ENCODE measurements around the gene SEZ6L2. TPM values are rescaled to one million over a fixed set of nuclear protein-coding genes. Genes with fewer than 3 reads are reported as not detected.
"Not testable (repeated sequence)": the region's sequence is repeated elsewhere in the genome, so short reads cannot be mapped to it uniquely, and the experiment has no call there.

Gene SEZ6L2
- total RNA-seq, 1 donor: 1.3 TPM

DNA sequence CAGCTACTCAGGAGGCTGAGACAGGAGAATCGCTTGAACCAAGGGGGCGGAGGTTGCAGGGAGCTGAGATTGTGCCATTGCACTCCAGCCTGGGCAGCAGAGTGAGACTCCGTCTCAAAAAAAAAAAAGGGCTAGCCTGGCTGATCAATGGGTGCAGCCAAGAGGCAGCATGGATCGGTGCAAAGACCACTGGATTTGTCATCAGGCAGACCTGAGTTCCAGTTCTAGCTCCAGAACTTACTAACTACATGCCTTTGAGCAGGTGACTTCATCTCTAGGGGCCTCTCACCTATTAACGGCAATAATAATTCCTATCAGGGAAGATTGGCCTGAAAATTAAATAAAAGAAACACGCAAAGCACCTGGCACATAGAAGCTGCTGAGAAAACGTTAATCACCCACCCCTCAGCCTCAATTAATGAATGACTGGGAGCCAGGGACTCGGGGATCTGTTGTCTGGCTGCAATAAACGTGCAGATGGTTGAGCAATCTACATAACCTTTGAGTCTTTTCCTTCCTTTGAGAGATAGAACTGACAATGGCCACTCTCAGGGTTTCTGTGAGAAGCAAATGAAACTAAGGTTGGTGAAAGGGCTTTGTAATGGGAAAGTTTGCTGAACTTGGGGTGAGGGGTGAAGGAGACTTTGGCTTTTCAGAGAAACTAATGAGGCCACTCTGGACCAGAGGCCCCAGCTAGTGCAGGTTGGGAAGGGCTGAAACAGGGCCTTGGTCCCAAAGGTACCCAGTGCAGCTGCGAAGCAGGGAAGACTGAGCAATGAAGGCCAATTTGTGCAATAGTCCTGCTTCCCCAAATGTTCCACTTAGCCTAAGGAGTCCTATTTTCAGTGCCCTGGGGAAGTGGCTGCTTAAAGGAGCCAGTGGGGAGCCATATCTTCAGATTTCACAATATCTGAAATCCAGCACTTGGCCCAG lies 7.6 kb downstream of the SEZ6L2 start:
- DNase-seq (ENCODE audit: low read depth in 2 of 3, low spot score in 2 of 3): no peak

DNA sequence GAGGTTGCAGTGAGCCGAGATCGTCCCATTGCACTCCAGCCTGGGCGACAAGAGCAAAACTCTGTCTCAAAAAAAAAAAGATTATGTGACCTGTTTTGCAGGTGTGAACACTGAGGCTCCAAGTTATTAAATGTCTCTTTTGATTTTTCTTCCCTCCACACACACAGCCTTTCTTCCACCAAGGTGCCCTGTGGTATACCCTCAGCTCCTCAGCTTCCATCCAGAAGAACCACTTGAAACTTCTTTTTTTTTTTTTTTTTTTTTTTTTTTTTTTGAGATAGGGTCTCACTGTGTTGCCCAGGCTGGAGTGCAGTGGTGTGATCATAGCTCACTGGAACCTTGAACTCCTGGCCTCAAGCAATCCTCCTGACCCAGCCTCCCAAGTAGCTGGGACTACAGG lies 10.0 kb downstream of the SEZ6L2 start:
- DNase-seq (ENCODE audit: low read depth in 2 of 3, low spot score in 2 of 3): not testable (repeated sequence)

DNA sequence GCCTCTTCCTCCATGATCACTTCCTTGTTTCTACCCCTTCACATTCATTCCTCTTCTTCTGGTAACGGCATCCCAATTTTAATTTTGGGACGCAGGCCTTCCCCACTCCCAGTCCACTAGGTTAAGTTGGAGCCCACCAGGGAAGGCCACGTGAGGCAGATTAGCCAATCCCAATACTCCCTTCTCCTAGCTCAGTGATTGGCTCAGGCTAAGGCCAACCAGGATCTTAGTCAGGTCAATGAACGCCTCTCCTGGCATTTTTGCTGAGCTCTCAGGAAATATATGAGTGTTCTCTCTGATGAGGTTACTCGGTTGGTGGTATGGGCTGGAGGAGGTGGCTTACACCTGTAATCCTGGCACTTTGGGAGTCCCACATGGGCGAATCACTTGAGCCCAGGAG lies 15.4 kb downstream of the SEZ6L2 start:
- DNase-seq (ENCODE audit: low read depth in 2 of 3, low spot score in 2 of 3): no peak

DNA sequence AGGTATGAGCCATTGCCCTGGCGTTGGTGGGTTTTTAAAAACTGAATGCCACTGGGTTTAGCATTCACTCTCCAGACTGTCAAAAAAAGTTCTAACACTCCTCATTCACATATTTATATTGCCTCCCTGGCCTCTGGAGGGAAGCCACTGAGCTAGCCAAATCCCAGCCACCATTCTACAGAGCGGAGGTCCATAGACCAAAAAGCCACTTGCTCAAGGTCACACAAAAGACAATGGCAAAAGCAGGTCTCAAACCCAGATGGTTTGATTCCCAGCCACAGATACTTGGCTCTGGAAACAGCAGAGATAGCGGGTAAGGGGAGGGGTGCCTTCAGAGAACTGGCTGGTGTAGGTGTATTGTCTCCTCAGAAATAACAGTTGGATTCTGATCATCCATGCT lies 18.3 kb downstream of the SEZ6L2 start:
- DNase-seq (ENCODE audit: low read depth in 2 of 3, low spot score in 2 of 3): no peak

DNA sequence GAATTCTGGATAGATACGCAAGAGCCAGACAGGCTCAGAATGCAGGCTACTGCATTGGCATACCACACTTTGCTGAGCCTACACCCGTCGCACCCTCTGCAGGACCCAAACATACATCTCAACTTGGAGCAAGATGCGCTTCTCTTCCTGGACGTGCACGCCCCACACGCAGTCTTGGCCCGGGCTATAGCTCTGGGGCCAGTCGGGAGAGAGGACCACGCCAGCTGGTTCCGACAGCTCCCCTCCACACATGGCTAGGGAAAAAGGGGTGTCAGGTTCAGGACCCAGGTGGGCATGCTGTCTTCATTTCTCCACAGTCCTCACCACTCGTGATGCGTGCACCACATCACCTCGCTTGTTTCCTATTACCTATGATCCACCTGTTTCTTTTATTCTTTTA lies 21.2 kb downstream of the SEZ6L2 start:
- DNase-seq (ENCODE audit: low read depth in 2 of 3, low spot score in 2 of 3): no peak

DNA sequence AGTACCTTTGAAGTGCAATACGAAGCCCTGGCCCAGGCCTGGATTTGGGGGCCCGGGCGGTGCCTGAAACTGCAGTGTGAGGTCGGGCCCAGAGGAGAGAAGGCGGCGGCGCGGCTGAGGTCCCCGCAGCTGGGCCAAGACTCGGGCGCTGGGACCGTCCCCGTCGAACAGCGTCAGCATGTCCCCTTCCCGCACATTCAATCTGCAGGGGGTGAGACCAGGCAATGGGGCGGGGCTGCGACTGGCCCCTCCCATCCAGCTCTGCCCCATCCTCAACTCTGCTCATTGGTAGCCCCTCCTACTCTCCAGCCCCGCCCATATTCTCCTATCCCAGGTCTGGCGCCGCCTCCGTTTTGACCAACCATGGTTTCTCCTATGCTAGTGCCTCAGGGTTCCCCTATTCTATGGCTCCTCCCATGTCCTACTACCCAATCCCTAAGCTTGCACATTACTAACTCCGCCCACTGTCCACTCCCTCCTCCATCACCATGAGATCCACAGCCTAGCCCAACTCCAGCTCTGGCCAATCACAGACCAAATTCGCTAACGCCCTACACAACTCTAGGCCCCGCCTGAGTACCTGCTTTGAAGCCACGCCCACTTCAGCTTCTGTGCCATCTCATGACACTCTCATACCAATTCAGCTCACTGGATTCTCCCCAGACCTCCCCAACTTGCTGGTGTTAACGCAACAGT lies 21.9 kb downstream of the SEZ6L2 start:
- DNase-seq (ENCODE audit: low read depth in 2 of 3, low spot score in 2 of 3): peak in 2 of 3 donors; percentile 84 to 85

DNA sequence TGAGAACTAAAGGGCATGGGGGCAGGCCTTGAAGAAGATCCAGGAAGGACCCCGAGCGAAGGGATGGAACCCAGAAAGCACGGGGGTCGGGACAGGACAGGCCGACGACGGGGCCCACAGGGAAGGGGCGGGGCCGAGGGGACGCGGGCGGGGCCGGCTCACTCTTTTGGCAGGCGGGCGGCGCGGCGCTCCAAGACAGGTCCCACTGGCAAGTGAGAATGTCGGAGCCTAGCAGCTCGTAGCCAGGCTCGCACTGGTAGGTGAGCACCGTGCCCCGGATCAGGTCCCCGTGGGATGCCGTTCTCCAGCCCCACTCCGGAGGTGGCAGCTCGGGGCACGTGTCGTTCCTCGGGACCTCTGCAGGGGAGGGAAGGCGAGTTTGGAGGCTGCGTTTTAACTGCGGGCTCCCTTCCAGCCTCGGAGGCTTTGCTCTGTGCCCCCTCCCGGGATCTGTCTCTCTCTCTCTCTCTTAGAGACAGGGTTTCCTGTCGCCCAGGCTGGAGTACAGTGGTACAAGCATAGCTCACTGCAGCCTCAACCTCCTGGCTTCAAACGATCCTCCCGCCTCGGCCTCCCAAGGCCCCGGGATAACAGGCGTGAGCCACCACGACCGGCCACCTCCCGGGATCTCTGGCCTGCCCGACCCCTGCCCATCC lies 22.6 kb downstream of the SEZ6L2 start:
- peak in 1 of 3 donors; percentile 14 for DNase-seq (ENCODE audit: low read depth in 2 of 3, low spot score in 2 of 3)

DNA sequence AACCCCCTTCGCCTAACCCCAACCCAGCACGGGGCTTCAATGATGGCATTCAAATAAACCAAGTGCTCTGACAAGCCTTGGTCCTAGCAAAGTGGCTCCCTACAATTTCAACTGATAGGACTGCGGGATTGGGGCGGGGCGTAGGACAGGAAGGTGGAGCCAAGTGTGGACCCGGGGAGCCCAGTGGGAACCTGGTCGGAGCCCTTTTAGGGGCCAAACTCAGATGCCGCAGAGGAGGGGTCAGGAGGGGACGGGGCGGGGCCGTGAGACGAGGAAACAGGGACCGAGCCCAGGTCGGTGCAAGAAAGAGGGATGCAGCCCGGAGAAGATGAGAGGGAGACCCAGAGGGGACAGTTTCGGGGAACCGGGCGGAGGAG lies 23.1 kb downstream of the SEZ6L2 start:
- DNase-seq (ENCODE audit: low read depth in 2 of 3, low spot score in 2 of 3): no peak

DNA sequence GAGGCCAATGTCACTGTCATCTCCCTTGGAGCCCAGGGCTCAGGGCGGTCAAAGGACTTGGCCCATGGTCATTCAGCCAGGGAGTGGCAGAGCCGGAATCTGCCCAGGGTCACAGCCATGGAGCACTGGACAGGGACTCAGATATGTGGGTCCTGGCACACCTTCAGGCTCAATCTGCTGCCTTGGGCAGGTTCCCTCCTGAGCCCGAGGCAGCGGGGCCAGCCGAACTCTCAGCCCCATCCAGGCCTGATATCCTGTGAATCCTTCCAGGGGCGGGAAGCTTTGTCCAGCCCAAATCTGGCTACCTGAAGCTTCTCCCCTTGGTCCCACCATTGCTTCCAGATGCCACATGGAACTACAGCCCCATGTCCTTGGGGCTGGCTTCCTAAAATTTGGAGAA lies 24.1 kb downstream of the SEZ6L2 start:
- no peak for DNase-seq (ENCODE audit: low read depth in 2 of 3, low spot score in 2 of 3)

DNA sequence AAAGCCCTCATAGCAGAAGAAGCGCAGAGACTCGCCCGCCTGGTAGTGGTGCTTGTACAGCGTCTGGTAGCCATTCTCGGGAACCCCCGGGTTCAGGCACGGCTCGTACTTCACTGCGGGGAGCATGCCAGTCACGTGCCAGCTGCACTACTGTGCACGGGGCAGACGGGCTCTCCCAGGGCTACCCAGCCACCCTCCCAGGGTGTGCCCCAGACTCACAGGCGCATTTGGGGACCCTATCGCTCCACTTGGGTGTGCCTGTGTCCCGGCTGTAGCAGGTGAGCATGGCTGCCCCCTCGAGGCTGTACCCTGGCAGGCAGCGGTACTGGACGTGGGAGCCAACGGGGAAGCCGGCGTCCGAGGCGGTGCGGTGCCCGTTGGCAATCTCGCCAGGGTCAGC lies 26.0 kb downstream of the SEZ6L2 start:
- DNase-seq (ENCODE audit: low read depth in 2 of 3, low spot score in 2 of 3): no peak

DNA sequence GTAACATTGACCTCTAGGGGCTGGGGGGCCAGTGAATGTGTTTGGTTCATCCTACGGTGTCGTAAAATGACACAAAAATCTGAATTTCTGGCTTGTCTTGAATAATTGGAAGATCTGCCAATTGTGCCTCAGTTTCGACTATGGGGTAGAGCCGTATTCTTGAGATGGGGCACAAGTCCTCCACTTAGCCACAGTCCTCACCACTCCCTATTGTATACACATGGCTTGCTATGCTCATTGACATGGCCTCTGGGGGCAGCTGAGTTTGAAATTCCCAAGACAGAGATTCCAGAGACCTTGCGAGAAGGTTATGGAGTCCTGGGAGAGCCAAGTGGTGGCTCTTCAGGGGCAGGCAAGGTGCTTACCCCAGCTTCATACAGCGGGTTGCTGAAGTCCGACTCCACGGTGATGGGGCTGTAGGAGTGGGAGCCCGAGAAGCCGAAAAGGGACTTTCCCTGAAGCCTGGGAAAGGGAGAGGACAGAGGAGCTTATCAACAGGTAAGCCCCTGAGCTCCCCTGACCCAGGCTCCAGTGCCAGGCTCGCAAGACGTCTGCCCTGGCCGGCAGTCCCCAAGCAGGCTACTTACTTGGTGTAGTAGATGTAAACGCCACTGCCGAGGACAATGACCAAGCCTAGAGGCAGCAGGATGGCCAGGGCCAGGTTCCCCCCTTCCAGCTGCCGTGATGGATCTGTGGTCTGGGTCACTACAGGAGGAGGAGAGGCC lies 27.4 kb downstream of the SEZ6L2 start:
- no peak for DNase-seq (ENCODE audit: low read depth in 2 of 3, low spot score in 2 of 3)

DNA sequence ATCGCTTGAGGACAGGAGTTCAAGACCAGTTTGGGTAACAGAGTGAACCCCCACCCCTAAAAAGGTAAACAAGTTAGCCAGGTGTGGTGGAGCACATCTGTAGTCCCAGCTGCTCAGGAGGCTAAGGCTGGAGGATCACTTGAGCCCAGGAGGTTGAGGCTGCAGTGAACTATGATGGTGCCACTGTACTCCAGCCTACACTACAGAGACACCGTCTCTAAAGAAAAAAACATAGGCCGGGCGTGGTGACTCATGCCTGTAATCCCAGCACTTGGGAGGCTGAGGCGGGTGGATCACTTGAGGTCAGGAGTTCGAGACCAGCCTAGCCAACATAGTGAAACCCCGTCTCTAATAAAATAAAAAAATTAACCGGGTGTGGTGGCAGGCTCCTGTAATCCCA lies 30.3 kb downstream of the SEZ6L2 start:
- not testable (repeated sequence) for DNase-seq (ENCODE audit: low read depth in 2 of 3, low spot score in 2 of 3)

DNA sequence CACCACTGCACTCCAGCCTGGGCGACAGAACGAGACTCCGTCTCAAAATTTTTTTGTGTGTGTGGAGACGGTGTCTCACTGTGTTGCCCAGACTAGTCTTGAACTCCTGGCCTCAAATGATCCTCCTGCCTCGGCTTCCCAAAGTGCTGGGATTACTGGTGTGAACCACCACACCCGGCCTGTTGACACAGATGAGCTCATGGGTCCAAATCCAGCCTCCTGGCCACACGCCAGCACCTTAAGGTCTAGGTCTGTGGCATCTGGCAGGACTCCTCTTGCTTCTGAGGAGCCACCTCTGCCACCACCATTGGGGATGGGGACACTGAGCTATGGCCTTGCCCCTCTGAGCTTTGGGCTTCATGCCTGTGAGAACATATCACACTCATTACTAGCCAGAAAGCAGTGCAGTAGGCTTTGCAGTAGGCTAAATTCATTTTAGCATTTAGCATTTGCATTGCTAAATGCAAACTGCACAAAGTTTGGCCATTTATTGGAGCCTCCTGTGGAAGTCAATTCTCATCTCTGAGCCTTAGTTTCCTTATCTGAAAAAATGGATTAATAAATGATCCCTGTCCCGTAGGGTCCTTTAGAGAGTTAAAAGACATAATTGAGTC lies 30.8 kb downstream of the SEZ6L2 start:
- no peak for DNase-seq (ENCODE audit: low read depth in 2 of 3, low spot score in 2 of 3)

DNA sequence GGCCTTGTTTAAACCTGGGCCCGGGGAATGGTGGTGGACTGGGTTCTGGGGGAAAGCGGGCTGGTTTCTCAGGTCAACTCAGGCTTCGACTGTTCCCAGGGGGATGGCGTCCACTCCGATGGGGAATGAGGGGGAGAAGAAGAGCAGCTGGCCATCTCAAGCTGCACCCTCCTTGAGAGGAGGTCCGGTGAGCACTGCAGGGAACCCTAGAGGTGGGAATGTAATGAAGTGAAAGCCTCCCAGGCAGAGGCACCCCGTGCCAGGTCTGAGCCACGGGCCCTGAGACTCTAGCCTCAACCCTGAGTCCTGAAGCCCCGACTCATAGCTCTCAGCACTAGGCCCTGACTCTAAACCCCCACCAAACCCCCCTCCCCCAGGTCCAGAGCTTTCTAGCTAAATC lies 35.1 kb downstream of the SEZ6L2 start:
- no peak for DNase-seq (ENCODE audit: low read depth in 2 of 3, low spot score in 2 of 3)

DNA sequence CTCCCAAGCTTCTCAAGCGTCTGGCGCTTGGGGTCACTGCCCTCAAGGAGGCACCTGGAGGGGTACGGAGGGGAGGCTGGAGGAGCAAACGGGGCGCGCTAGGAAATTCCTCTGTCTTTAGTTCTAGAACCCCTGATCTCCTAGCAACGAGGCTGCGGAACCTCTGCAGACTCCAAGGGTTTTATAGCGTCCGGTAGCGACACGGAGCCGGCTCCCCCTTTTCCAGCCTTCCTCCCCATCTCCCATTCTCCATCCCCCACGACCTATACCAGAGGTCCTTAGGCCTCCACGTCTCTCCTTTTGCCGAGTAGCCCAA lies 35.7 kb downstream of the SEZ6L2 start:
- DNase-seq (ENCODE audit: low read depth in 2 of 3, low spot score in 2 of 3): no peak

DNA sequence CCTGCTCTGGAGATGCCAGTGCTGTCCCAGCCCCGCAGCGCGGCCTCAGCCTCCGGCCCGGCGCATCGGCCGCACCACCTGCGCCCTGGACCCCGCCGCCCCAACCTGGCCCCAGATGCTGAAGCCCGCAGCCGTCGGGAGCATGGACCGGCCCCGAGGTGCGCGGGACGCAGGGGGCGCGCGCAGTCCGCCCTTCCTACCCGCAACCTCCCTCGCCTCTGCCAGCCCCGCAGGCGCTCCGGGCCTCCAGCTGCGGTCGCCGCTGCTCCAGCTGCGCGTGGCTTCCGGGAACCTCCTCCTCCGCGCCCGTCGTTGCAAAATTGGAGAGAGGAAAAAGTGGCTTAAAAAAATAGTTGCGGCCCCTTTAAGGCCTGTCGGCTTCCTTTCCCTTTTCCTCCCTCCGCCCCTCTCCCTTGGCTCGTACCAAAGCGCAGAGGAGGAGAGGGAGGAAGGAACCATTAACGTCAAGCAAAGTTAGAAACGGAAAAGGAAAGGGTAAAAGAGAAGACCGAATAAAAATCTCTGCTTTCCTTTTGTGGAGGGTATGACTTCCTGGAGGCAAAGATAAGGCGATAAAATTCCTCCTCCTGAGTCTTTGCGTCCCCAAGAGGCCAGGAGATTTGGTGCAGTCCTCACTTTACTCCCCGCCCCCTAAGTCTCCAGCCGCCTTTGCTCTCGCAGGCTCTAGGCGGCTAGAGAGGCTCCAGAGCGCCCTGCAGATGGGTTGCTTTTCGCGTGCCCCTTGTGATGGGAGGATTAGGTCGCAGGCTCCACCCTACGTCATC lies 36.3 kb downstream of the SEZ6L2 start, which contains the start of gene CDIPT:
TSS of gene CDIPT (minus strand) at position 343 of the 785 bp plus-strand sequence. CDS start 369 bp downstream, outside the sequence.
- peak; percentile 81 to 98 (median 97) for DNase-seq (ENCODE audit: low read depth in 2 of 3, low spot score in 2 of 3)

DNA sequence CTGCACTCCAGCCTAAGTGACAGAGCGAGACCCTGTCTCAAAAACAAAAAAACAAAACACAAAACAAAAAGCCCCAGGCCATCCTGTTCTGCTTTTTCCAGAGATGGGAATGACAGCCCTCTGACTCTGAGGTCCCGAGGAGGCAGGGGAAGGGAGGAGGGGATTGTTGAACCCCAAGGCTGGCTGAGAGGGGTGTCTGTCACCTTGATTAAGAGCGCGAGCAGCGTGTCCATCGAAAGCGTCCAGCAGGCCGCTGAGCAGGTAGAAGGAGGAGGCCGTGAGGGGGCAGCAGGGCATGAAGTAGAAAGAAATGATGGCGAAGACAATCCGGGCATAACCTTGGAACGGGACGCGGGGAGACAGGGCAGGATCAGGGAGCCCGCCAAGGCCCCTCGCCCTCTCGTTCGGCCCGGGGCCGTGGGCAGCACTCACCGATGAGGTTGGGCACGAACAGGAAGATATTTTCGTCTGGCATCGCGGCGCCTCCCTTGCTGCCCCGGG lies 36.9 kb downstream of the SEZ6L2 start:
- DNase-seq (ENCODE audit: low read depth in 2 of 3, low spot score in 2 of 3): peak in 2 of 3 donors; percentile 15

DNA sequence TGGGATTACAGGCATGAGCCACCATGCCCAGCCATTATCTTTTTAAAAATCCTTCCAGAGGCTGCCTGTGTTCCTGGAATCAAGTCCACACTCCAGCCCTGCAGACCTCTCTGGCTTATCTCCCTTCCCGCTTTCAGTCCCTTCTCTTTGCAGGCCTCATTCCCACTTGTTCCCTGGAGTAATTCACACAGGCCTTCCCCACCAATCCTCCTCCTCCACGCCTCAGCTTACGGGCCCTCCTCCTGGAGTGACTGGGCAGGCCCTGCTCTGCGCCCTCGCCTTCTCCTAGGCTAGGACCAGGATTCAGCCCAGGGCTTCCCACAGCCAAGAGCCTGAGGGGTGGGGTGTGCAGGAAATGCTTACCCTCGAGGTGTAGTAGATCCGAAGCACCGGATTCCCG lies 39.1 kb downstream of the SEZ6L2 start:
- no peak for DNase-seq (ENCODE audit: low read depth in 2 of 3, low spot score in 2 of 3)

DNA sequence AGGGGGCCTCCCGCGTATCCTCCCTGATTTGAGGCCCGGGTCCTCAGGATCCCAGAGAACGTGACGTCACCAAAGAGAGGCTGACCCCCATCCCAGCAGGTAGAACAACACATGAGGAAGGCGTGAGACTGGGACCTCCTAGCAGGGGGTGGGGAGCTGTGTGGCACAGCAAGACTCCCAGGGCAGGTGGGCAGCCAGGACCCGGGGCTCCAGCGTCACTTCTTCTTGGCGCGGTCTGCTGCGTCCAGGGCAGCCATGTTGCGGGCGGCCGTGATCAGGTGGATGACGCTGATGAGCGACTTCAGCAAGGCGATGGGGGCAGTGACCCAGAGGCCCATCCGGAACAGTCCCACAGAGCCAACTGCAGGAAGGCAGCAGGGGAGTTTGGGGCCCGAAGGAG lies 40.4 kb downstream of the SEZ6L2 start:
- DNase-seq (ENCODE audit: low read depth in 2 of 3, low spot score in 2 of 3): no peak
